DOHH2 (cell line): ENCODE measurements around the gene RECQL5.

Source experiments
- H3F3A ChIP-seq: fragments of 200-600 bp; sonication (generic), shearing (Covaris generic); 2 replicates; pipeline ENCODE4 v1.6.0; 2016; ENCODE audit warnings: antibody characterized with exemption, mild to moderate bottlenecking; ENCODE audit not compliant: control insufficient read depth, insufficient read depth
- H3K27ac ChIP-seq: fragments of 200-600 bp; sonication (generic); 2 replicates; pipeline ENCODE4 v1.5.1; 2014; ENCODE audit warnings: low read depth, mild to moderate bottlenecking, low read length, moderate library complexity
- H3K27me3 ChIP-seq: fragments of 200-600 bp; sonication (generic); 2 replicates; pipeline ENCODE4 v1.6.1; 2014; ENCODE audit warnings: mild to moderate bottlenecking, low read length, mixed read lengths; ENCODE audit not compliant: control insufficient read depth
- H3K36me3 ChIP-seq: fragments of 200-600 bp; sonication (generic); 2 replicates; pipeline ENCODE4 v1.6.1; 2014; ENCODE audit warnings: mild to moderate bottlenecking, low read length, moderate library complexity, mixed read lengths; ENCODE audit not compliant: control insufficient read depth
- H3K4me1 ChIP-seq: fragments of 200-600 bp; sonication (generic); 2 replicates; pipeline ENCODE4 v1.6.1; 2014; ENCODE audit warnings: mild to moderate bottlenecking, low read length, mixed read lengths; ENCODE audit not compliant: control insufficient read depth
- H3K4me2 ChIP-seq: fragments of 200-600 bp; sonication (generic); 2 replicates; pipeline ENCODE4 v1.6.0; 2014; ENCODE audit warnings: mild to moderate bottlenecking, low read length, moderate library complexity
- H3K4me3 ChIP-seq: fragments of 200-600 bp; sonication (generic); 2 replicates; pipeline ENCODE4 v1.5.1; 2014; ENCODE audit warnings: mild to moderate bottlenecking, low read length, mixed read lengths
- H3K79me2 ChIP-seq: fragments of 200-600 bp; sonication (generic); 2 replicates; pipeline ENCODE4 v1.6.1; 2014; ENCODE audit warnings: mild to moderate bottlenecking, low read length, mixed read lengths; ENCODE audit not compliant: control insufficient read depth
- H3K9me2 ChIP-seq: fragments of 200-600 bp; sonication (generic); replicated peaks from 2 replicates; pipeline ENCODE4 v1.6.1; 2014; ENCODE audit warnings: mild to moderate bottlenecking, low read length, mixed read lengths; ENCODE audit not compliant: control insufficient read depth
- H3K9me3 ChIP-seq: fragments of 200-600 bp; sonication (generic); 2 replicates; pipeline ENCODE4 v1.6.1; 2014; ENCODE audit warnings: antibody characterized with exemption, low read length, mixed read lengths; ENCODE audit not compliant: control insufficient read depth, insufficient read depth
- H4K20me1 ChIP-seq: fragments of 200-600 bp; sonication (generic); 2 replicates; pipeline ENCODE4 v1.6.0; 2014; ENCODE audit warnings: low read depth, mild to moderate bottlenecking, antibody characterized with exemption, low read length, moderate library complexity; ENCODE audit not compliant: control insufficient read depth, insufficient read depth
- EZH2phosphoT487 ChIP-seq: fragments of 200-600 bp; sonication (generic); IDR thresholded peaks from 2 replicates; pipeline ENCODE4 v1.6.1; 2017; ENCODE audit warnings: borderline replicate concordance, mild to moderate bottlenecking, antibody characterized with exemption, low read length, moderate library complexity, mixed read lengths
- TF ChIP-seq, protein P1 (sequence below): fragments of 200-600 bp; sonication (generic); IDR thresholded peaks from one replicate; pipeline ENCODE4 v1.5.1; 2014; ENCODE audit warnings: antibody characterized with exemption, mild to moderate bottlenecking, low read depth, low read length; ENCODE audit not compliant: poor library complexity, severe bottlenecking

Gene RECQL5

DNA sequence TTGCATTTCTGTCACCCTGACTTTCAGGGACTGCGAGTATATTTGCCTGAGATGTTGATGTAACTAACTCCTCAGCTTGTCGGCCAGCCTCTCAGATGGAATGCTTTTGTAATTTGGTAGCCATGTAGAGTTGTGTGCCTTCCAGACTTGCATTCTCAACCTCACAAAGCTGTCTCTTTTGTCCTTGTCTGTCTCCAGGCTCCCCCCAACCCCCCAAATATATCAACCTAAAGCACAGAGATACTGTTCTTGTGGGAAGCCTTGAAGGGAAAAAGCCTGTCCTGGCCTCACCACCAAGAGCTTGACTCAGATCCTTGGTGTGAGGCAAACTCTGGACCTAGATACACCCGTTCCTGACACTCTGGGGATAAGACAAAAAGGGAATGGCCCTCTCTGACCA lies 18.5 kb upstream of the RECQL5 start:
- peak overlapping the region; percentile 53 for H3K4me2 ChIP-seq
- TF ChIP-seq EZH2phosphoT487 = no peak
- TF ChIP-seq, protein P1, sequence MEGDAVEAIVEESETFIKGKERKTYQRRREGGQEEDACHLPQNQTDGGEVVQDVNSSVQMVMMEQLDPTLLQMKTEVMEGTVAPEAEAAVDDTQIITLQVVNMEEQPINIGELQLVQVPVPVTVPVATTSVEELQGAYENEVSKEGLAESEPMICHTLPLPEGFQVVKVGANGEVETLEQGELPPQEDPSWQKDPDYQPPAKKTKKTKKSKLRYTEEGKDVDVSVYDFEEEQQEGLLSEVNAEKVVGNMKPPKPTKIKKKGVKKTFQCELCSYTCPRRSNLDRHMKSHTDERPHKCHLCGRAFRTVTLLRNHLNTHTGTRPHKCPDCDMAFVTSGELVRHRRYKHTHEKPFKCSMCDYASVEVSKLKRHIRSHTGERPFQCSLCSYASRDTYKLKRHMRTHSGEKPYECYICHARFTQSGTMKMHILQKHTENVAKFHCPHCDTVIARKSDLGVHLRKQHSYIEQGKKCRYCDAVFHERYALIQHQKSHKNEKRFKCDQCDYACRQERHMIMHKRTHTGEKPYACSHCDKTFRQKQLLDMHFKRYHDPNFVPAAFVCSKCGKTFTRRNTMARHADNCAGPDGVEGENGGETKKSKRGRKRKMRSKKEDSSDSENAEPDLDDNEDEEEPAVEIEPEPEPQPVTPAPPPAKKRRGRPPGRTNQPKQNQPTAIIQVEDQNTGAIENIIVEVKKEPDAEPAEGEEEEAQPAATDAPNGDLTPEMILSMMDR = no peak
- no peaks in the 10 kb centered on the region for H3K9me2 ChIP-seq
- H3K9me3 ChIP-seq = no peaks in the 10 kb centered on the region
- H3K79me2 ChIP-seq = peaks cover 93% of the 10 kb centered on the region
- H4K20me1 ChIP-seq = 0 out of 2 replicates have a peak, but pooled peaks cover 5% of the 10 kb centered on the region
- H3K27me3 ChIP-seq = no peaks in the 10 kb centered on the region
- H3K36me3 ChIP-seq = peaks cover 67% of the 10 kb centered on the region
- H3K4me1 ChIP-seq = peaks cover 72% of the 10 kb centered on the region
- H3K4me3 ChIP-seq = peak overlapping the region; percentile 27
- H3F3A ChIP-seq = peaks cover 21% of the 10 kb centered on the region
- H3K27ac ChIP-seq = peak overlapping the region; percentile 90

DNA sequence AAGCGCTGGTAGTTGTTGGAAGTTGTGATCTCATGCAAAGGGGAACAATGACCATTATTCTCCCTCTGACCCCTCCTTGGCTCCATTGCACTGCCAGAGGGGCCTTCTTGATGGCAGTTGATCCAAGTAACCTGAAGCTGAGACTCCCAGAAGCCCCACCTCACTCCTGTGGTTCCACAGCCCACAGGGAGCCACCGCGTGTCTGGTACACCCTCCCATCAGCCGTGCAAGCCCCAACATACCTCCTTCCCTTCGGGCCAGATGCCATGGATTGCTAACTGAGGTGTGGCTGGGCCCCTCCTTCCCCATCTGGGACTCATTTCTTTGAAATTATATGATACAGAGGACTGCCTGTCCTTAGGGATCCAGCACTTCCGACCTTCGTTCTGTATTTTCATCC lies 18.0 kb upstream of the RECQL5 start:
- peaks cover 67% of the 10 kb centered on the region for H3K36me3 ChIP-seq

DNA sequence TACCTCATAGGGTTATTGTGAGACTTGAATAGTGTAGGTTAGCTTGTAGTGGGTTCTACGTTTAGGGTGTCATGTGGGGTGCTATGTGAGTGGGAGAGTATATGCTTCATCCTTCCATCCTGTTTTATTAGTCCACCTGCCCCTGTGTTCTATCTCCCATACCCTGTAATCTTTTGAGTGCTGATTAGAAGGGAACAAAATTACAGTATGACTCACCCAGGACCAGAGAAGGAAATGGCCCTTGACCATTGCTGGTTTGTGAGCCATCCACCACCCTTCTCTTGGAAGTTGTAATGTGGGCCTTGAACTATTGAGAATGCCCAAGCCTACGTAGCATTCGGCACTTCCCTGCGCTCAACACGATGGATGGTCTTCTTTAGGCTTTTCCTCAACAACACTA lies 17.3 kb upstream of the RECQL5 start:
- Histone ChIP-seq H3K4me2 (0 out of 2 replicates have a peak overlapping the region, but pooled peaks have one; percentile 53), H3K9me2 (no peaks in the 10 kb centered on the region), H3F3A (peaks cover 15% of the 10 kb centered on the region), H4K20me1 (no peaks in the 10 kb centered on the region), H3K4me3 (no peak overlapping the region), H3K27ac (no peak overlapping the region), H3K27me3 (no peaks in the 10 kb centered on the region), H3K36me3 (peaks cover 71% of the 10 kb centered on the region), H3K9me3 (no peaks in the 10 kb centered on the region), H3K79me2 (peaks cover 93% of the 10 kb centered on the region), H3K4me1 (peaks cover 60% of the 10 kb centered on the region)
- TF ChIP-seq EZH2phosphoT487 = no peak
- TF ChIP-seq, protein P1 = no peak

More for the DNA sequence above, 18.0 kb upstream of the RECQL5 start:
- Histone ChIP-seq H3K27ac (no peak overlapping the region), H3K4me2 (peak overlapping the region; percentile 53), H3K9me3 (no peaks in the 10 kb centered on the region), H3K79me2 (peaks cover 93% of the 10 kb centered on the region), H3K9me2 (no peaks in the 10 kb centered on the region), H4K20me1 (no peaks in the 10 kb centered on the region), H3F3A (peaks cover 21% of the 10 kb centered on the region), H3K4me1 (peaks cover 67% of the 10 kb centered on the region), H3K4me3 (no peak overlapping the region), H3K27me3 (no peaks in the 10 kb centered on the region)
- TF ChIP-seq EZH2phosphoT487 = no peak
- TF ChIP-seq, protein P1 = no peak
